NCI-H128 (cell line): ENCODE data around the gene ABHD17B.
"Not testable (repeated sequence)": the region's sequence is repeated elsewhere in the genome, so short reads cannot be mapped to it uniquely, and the experiment has no call there.

ENCODE experiments used
- DNase-seq: peaks from one replicate; lab custom pipeline; 2025; ENCODE audit not compliant: unreplicated experiment; lab: John Stamatoyannopoulos, UW

The ABHD17B gene

DNA sequence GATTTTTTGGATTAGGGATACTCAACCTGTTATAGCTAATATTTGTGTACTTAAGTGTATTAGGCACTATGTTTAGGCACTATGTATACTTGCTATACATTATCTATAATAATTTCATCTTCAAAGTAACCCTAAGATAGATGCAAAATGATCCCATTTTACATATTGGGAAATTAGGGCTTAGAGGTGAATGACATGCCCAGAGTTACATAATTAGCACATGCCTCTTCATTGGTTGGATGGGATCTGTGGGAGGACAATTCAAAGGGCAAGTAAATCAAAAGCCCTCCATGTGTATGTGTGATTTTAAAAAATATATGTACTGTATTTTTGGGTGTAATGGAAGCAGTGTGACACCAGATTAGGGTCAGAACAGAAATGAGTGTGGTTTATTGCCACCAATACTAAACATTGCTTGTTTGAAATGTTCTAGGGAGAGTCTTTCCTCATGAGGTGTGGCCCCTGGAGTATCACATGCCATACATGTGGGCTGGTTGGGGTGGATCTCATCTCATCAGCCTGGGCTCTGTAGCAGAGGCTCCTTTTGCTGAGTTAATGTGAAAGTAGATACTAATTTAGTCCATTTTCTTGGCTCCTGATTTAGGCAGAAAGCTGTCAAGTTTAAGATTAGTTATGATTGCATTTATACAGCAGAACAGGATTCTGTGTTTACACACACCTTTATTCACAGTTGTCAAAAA lies 6.0 kb upstream of the ABHD17B start:
- DNase-seq, result no peak

DNA sequence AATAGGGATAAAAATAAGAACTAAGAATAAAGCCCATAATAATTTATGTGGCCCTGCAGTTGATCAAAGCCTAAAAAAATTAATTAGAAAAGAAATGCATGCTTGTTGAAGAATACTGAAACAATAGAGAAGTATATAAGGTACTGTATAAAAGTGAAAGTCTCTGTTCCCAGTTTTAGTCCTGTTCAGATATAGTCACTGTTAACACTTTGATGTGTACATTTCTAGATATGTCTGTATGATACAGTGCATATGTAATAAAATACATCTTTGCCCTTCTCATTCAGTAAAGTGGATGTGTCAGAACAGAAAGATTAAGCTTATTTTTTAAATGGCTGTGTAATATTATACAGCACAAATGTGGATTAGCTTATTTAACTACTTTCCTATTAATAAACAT lies 4.5 kb upstream of the ABHD17B start:
- no peak for DNase-seq

DNA sequence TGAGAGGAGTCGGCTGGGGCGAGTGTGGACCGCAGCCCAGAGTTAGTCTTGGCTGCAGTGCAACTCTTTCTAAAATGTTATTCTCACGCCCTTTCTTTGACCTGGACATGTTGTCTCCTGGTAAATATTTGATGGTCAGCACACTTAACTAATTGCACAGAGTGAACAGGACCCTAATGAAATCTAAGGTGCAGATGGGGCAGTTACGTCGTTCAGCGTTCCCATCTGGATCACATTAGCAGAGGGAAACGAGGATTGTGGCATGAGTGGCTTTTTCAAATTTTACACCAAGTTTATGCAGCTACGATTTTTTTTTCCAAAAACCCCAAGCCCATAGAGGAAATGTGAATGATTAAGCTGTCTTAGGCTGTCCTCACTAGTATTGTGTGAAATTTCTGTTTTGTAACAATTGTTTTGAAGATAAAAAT lies 929 bp upstream of the ABHD17B start:
- DNase-seq, result no peak

DNA sequence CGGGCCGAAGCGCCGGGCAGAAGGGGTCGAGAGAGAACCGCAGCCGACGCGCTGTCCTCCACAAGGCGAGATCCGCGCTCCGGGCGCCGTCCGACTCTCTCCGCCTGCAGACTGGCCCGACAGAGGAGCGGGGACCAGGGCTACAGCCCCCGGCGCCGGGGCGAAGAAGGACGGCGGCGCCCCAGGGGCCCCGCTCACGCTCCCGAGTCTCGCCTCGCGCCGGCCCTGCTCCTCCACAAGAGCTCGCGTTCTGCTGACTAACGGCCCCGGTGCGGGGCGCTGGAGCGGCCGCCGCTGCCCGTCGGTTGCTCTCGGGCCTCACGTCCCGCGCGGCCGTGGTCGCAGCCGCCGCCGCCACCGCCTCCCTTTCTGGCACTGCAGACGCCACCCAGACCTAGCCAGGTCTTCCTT lies 338 bp downstream of the ABHD17B start:
- DNase-seq, result no peak

DNA sequence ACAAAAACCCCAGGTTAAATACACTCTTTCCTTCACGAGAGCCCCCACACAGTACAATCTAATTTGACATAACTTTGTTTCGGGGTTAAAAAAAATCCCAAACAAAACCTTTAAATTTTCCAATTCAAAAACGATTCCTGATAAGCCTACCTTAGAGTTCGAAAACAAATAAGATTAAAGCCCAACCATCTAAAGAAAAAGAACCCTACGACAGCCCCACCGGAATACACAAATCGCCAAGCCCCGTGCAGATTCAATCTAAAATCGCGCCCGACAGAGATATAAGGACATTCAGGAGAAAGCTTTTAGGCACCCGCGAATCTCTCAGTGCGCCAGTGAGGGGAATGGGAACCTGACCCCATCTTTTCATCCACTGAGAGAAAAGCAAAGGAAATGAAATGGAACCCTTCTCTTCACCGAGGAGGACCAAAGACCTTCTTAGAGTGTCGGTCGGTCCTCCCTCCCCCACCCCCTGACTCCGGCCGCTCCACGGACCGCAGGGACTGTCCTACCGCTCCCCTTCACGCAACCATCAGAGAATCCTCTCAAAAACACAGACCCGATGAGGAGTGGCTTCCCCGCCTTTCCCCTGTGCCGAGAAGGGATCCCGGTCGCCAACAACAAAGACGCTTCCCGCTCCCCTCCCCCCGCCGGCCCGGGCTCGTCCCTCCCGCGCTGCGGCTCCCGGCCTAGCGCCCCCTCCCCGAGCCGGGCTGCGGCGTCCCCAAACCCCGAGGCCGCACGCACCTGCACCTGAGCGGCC lies 925 bp downstream of the ABHD17B start:
- DNase-seq, result peak; percentile 26

DNA sequence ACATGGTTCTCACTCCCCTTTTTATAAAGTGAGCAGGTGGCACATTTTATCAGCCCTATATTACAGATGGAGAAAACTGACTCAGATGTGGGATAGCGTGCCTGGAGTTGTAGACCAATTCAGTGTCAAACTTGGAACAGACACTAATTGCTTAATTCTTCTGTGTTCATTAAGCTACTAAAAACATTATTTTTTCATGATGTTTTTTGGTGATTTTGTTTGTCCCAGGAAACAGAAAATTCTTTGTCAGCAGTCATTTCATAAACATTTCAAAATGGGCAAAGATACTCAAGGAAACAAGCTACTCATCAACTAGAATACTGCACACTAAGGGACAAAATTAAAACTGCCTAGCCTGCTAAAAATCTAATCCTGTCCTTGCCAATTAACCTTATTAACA lies 2.2 kb downstream of the ABHD17B start:
- DNase-seq, result no peak

DNA sequence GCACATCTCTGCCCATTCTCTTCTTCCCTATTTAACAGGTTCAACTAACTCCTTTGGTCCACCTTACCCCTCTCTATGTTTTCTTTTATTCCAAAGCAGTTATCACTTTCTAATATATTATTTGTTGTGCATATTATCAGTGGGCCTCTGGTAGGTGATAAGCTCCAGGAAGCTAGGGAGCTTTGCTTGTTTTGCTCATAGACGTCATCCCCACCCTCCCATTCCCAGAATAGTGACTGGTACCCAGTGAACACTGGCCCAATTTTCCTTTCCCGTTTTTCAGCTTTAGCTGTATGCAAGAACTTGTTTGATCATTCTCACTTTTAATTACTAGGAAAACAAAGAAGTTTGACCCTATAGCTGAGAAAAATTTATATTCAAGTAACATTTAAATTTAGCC lies 6.9 kb downstream of the ABHD17B start:
- DNase-seq, result no peak

DNA sequence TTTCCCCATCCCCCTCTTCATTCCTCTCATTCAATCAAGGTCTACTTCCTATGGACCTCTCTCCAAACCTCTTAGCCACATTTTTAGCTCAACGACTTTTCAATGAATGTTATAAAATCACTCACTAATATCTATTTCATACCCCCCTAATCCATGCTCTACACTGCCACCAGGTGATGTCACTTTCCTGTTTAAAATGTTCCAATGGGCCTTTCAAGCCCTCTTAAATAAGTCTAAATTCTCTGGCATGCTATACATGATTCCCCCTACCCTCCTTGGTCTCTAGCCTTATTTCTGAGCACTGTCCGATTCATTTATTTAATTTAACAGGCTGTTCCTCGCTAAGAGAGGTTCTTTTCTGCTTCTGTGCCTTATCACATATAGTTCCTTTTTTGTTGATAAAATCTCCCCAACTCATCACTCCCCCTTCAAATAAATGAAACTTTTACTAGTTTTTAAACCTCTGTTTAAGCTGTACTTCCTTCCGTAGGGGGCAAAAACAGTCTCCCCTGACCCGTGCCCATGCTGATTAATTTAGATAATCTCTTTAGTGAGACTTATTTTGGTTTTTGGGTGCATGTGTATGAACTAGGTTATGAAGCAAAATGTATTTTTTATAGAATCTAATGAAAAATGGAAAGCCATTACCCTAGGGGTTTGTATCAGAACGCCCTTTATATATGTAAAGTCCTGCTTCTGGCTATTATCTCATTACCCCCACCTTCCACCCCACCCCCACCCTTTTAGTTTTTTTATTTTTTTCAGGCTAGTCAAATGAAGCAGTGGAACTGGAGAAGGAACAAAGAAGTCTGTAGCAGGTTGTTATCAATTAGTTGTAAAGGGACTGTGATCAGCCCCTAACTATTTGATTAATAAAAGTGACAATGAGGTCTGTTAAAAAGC lies 9.0 kb downstream of the ABHD17B start:
- no peak for DNase-seq

DNA sequence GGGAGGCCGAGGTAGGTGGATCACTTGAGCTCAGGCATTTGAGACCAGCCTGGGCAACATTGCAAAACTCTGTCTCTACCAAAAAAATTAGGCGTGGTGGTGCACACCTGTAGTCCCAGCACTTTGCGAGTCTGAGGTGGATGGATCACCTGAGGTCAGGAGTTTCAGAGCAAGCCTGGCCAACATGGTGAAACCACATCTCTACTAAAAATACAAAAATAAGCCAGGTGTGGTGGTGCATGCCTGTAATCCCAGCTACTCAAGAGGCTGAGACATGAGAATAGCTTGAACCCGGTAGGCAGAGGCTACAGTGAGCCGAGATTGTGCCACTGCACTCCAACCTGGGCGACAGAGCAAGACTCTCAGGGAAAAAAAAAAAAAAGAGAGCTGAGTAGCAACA lies 12.2 kb downstream of the ABHD17B start:
- not testable (repeated sequence) for DNase-seq

DNA sequence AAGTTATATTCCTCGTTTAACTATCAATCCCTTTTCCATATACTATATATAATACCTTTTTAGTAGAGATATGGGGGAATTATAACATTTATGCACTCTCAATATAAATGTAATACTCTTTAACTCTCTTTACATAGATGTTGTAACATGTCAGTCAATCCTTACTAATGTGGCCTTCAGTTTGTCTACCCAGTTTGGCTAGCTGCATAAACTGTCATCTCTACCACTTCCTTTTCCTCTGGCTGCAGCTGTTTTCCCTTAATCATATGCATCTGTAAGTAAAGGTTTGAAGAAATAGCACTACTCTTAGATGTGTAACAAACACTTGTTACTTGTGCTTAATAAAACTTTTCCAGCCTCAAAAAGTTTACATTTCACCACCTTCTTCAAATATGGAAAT lies 13.4 kb downstream of the ABHD17B start:
- no peak for DNase-seq

DNA sequence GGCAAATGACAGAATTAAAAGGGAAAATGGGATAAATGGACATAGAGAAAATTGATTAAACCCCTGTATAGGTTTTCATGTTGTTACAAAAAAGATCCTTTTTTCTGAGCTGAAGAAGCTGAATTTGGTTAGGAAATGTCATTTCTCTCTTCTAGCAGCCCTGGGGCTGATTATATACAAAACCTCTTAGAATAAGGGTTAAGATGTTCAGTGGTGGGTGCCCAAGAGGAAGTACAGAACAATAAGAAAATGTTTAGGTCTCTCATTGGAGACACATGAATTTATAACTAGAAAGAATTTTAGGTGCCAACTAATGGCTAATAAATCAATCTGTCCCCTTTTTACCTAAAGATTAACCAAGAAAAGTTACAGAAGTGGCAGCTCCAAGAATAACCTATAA lies 14.2 kb downstream of the ABHD17B start:
- no peak for DNase-seq

DNA sequence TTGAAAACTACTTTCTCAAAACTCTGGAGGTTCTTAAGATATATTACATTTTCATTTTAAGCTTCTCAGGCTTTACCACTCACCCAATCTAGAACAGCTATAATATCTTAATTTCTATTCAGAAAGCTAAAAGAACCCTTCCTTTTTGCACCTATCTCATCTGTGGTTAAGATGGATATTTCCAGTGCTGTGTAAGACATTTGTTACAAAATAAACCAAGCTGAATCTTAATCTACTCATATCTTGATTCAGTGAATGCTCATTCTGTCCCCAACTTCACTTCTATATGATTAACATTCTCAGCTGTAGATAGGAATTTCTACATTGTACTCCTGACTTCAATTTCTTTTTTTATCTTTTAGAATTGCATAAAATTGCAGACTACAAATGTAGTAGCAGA lies 15.0 kb downstream of the ABHD17B start:
- DNase-seq, result no peak

DNA sequence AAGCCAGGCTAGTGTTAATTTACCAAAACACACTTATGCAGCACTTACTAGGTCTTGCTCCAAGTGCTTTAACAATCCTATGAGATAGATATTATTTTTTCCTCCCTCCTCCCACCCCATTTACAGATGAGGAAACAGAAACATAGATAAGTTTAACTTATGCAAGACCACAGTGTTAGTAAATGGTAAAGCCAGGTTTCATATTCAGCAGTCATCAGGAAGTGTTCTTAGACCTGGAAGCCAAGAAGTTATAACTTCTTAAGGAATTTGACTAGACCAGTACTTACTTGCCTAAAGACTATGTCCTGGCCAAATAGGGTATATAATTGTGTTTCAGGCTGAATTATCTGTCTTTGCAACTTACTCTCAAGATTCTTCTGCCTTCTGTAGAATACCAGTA lies 15.9 kb downstream of the ABHD17B start:
- no peak for DNase-seq

DNA sequence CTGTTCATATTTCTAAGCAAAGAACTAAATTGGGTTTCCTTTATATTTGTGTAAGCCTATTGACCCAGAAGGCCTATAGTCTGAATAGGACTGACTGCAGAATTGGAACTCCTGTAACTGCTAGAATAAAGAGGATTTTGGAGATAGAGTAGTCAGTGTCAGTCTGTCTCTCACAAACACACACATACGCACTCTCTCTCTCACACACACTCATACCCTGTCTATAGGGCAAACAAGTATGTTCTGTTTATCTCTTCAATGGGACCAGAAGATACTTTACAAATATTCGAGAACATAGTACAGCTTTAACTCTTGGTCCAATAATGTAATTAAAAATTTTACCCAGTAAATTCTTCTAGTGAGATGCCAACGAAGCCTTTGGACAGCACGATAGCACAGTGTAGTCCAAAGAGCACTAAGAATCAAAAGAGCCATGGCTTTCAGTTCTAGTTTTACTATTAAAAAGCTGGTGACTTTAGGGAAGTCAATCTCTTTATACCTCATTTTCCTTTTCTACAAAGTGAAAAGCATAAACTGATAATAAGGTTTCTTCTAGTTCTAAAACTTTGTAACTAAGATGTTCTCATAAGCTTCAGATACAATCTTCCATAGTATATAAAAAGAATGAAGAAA lies 19.3 kb downstream of the ABHD17B start:
- DNase-seq, result no peak

DNA sequence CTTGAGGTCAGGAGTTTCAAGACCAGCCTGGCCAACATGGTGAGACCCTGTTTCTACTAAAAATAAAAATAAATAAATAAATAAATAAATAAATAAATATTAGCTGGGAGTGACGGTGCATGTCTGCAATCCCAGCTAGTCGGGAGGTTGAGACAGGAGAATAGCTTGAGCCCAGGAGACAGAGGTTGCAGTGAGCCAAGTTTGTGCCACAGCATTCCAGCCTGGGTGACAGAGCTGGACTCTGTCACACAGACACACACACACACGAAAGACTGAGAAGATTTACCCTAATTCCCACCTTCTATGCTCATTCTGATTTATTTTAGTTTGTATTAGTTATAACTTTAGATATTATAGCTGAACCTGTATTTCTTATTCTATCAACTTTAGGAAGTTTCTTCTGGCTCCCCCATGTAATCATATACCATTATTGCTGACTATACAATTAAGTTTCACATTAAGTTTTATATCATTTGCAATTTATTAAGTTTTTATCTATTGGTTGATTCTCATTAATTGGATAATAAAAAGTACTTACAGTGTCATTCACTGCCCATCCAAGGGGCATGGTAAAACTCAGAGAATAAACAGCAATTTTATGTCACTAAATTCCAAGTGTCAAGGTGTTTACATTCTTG lies 20.8 kb downstream of the ABHD17B start:
- no peak for DNase-seq

DNA sequence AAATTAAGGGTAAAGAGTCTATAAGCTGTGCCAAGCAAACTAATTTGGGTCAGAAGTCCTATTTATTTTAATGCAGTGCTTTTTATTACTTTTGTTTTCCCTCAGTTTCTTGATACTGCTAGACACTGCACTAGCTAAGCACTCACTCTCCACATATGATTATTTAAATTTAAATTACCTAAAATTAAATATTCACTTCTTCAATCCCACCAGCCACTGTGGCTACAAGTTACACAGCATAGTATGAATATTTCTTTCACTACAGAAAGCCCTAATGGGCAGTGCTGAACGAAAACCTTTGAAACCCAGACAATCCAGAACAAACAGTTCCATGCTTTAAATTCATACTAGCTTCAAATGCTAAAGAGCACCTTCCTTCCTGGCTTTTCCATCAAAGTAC lies 23.6 kb downstream of the ABHD17B start:
- no peak for DNase-seq

DNA sequence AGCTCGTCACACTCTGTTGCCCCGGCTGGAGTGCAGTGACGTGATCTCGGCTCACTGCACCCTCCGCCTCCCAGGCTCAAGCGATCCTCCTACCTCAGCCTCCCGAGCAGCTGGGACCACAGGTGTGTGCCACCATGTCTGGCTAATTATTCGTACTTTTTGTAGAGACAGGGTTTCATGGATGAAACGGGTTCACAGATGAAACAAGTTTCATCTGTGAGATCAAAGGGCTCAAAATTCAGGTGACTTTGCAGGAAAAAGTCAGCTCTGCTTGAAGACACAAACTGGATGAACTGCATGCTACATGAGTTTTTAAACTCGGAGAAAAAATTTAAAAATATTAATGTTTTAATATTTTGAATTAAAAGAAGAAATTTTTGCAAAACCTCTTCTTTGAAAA lies 24.5 kb downstream of the ABHD17B start:
- no peak for DNase-seq

DNA sequence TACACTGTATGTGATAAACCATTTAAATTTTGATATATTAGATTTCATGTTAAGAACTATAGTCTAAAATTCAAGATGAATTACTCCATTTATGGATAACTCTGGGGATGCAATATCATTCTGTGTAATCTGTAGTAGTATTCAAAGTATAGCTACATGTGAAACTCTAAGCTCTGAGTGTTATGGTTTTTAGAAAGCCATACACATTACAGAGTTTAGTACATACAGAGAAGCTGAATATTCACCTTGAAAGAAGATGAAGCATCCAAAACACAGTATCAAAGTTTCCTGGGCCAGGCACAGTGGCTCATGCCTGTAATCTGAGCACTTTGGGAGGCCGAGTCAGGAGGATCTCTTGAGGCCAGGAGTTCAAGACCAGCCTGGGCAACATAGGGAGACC lies 25.0 kb downstream of the ABHD17B start:
- no peak for DNase-seq

DNA sequence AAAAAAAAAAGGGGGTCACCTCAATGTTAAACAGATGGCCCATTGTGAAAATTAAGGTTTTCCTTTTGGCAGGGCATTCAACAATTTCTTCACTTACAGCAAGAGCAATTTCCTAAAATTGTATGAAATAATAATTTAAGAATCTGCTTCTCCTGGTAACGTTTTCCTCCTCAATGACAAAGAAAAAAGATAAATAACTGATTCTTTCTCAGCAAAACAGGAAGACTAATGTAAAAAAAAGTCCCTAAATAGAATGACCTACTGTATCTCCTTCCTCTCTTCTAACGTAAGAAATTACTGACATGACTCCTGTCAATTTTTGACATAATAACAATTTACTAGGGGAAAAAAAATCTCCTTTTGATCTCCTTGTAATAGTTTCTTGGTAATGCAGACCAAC lies 25.5 kb downstream of the ABHD17B start:
- no peak for DNase-seq

DNA sequence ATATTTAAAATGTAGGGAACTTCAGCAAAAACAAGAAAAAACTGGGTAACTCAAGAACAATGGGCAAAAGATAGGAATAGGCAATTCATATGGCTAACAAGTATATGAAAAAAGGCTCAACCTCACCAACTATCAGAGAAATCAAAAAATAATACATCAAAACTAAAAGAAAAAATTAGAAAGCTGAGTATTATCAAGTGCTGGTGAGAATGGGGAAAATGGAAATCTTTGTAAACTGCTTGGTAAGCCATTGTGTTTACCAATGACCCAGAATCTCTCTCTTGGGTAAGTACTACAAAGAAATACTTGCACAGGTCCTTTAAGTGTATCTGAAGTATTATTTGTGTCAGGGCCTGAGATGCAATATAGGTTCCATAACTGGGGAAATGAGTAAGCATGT lies 27.0 kb downstream of the ABHD17B start:
- no peak for DNase-seq

DNA sequence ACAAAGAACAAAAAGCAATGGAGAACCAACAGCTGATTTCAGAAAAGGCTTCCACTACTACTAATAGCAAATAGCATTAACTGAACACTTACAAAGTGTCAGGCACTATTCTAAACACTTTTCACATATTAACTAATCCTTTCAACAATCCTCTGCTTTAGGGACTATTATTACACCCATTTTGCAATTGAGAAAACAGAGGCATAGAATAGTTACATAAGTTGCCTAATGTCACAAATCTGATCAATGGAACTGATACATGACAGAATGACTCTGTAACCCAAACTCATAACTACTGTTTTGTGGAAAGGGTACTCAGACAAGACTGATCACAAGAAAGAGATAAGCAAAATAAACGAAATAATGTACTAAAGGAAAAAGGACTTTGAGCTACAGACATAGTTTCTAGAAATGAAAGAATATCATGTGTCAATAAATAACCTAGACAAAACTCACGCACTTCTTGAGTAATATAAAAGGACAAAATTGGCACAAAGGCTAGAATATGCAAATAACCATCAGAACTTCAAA lies 31.3 kb downstream of the ABHD17B start:
- no peak for DNase-seq
